Testis (tissue), 3 donors: ENCODE measurements around the gene LMF2. TPM values are rescaled to one million over a fixed set of nuclear protein-coding genes. Genes with fewer than 3 reads are reported as not detected.

ENCODE experiments used
- DNase-seq: peaks from one replicate; pipeline ENCODE4 v3.0.0-alpha.2; 2019
- H3K27ac ChIP-seq, 2 donors: fragments of 200-600 bp; sonication (generic); one replicate each; pipeline ENCODE4 v1.5.1; 2019
- H3K27me3 ChIP-seq: fragments of 200-600 bp; sonication (generic); one replicate; pipeline ENCODE4 v1.5.1; 2019
- H3K36me3 ChIP-seq: fragments of 200-600 bp; sonication (generic); one replicate; pipeline ENCODE4 v1.5.1; 2017; ENCODE audit warnings: low read depth; ENCODE audit errors: missing control alignments
- H3K4me1 ChIP-seq: fragments of 200-600 bp; sonication (generic); one replicate; pipeline ENCODE4 v1.5.1; 2019
- H3K4me3 ChIP-seq, 2 donors: fragments of 200-600 bp; sonication (generic); one replicate each; pipeline ENCODE4 v1.5.1; 2017 to 2019
- H3K9me3 ChIP-seq: fragments of 200-600 bp; sonication (generic); one replicate; pipeline ENCODE4 v1.5.1; 2017
- CTCF ChIP-seq, 3 experiments: fragments of 450-650 bp in 2 of 3; fragments of 200-600 bp in 1 of 3; sonication (generic) in 1 of 3; IDR thresholded peaks; one replicate each; pipeline ENCODE4 v1.5.1; 2016 to 2019; ENCODE audit warnings: antibody characterized with exemption in 3 of 3, mild to moderate bottlenecking in 2 of 3, moderate library complexity in 1 of 3
- POLR2A ChIP-seq: fragments of 450-650 bp; IDR thresholded peaks from one replicate; pipeline ENCODE4 v1.6.1; 2017; ENCODE audit warnings: antibody characterized with exemption, mild to moderate bottlenecking, moderate library complexity
- WGBS, 2 donors: methylation state at CpG; one replicate each; pipeline ENCODE4 v1.1.5; 2018; 5-methylcytosine and 5-hydroxymethylcytosine counted together
- intact Hi-C: fragments of 100-400 bp; cut with DNase I; formaldehyde crosslinking; loops from one replicate; pipeline ENCODE4 v1.15.1; 2023; ENCODE audit warnings: low total_unique reads
- polyA plus RNA-seq: library from polyadenylated mRNA; stranded (reverse); fragments of 350-450 nt; fragmentation: Illumina TruSeq; extraction: RNeasy Lipid Tissue Mini Kit (QIAGEN cat#74804); gene quantifications from one replicate; pipeline ENCODE4 v1.2.3, GENCODE V29; 2014; ENCODE audit warnings: low read depth, low replicate concordance; ENCODE audit not compliant: insufficient read depth
- total RNA-seq, 2 donors: library from RNA; depleted of rRNA; stranded (reverse); fragments of >200 nt; gene quantifications; one replicate each; pipeline ENCODE4 v1.2.3, GENCODE V29; 2016

Gene LMF2
- total and polyA plus RNA-seq, 3 donors from 2014 or later: 59.7 to 109 (median 95.4) TPM

GRCh38 chr22:50483106-50483505 lies 24.4 kb downstream of the LMF2 start:
- TF ChIP-seq POLR2A: no peak
- no peak for TF ChIP-seq CTCF (IDR thresholded peaks at IDR 0.05)
- no peaks in the 10 kb centered on the region for H3K27me3 ChIP-seq
- H3K27ac ChIP-seq: no peak overlapping the region
- intact Hi-C loops: no loop called here
- H3K4me3 ChIP-seq: no peak overlapping the region
- WGBS, 2 donors: 86 to 100% methylated on average over 3 to 9 of the region's 10 CpGs
- H3K9me3 ChIP-seq: no peaks in the 10 kb centered on the region
- no peaks in the 10 kb centered on the region for H3K4me1 ChIP-seq
- DNase-seq: no peak
- H3K36me3 ChIP-seq: no peaks in the 10 kb centered on the region

GRCh38 chr22:50482107-50483074 lies 25.1 kb downstream of the LMF2 start:
- H3K9me3 ChIP-seq: no peaks in the 10 kb centered on the region
- H3K27me3 ChIP-seq: no peaks in the 10 kb centered on the region
- DNase-seq: no peak
- 58 to 70% methylated on average over 11 to 25 of the region's 35 CpGs for WGBS, 2 donors
- H3K36me3 ChIP-seq: no peaks in the 10 kb centered on the region
- peak overlapping the region in 1 of 2 donors; percentile 50 for H3K4me3 ChIP-seq
- no peaks in the 10 kb centered on the region for H3K4me1 ChIP-seq
- H3K27ac ChIP-seq: no peak overlapping the region
- intact Hi-C loops: no loop called here
- TF ChIP-seq CTCF (IDR thresholded peaks at IDR 0.05): no peak
- no peak for TF ChIP-seq POLR2A

- peak within 1 kb of the TSS; percentile 37 to 50 for H3K4me3 ChIP-seq
- H3K27me3 ChIP-seq: no peaks in the 10 kb centered on the region
- no peaks in the 10 kb centered on the region for H3K9me3 ChIP-seq
- H3K4me1 ChIP-seq: no peaks in the 10 kb centered on the region
- no peak for DNase-seq
- H3K36me3 ChIP-seq: no peaks in the 10 kb centered on the region
- H3K27ac ChIP-seq: no peak within 1 kb of the TSS
- no peak for TF ChIP-seq POLR2A
- TF ChIP-seq CTCF (IDR thresholded peaks at IDR 0.05): no peak
- intact Hi-C loops: no loop called here
- WGBS, 2 donors: 2 to 3% methylated on average over 6 to 31 of the region's 70 CpGs
Measured at GRCh38 chr22:50481440-50482106, 25.9 kb downstream of the LMF2 start, which contains the start of gene ADM2. TSS of gene ADM2 (plus strand) at chr22:50481543. CDS start at chr22:50481848, 305 bp downstream.

GRCh38 chr22:50481045-50481439 lies 26.5 kb downstream of the LMF2 start:
- H3K4me1 ChIP-seq: no peaks in the 10 kb centered on the region
- H3K9me3 ChIP-seq: no peaks in the 10 kb centered on the region
- H3K36me3 ChIP-seq: no peaks in the 10 kb centered on the region
- no peak overlapping the region for H3K27ac ChIP-seq
- no peak for TF ChIP-seq POLR2A
- no peak for TF ChIP-seq CTCF (IDR thresholded peaks at IDR 0.05)
- peak overlapping the region; percentile 37 to 50 for H3K4me3 ChIP-seq
- intact Hi-C loops: no loop called here
- no peaks in the 10 kb centered on the region for H3K27me3 ChIP-seq
- WGBS, 2 donors: 0 to 2% methylated on average over 3 to 45 of the region's 45 CpGs
- no peak for DNase-seq
